ENCODE measurements around the gene LACRT.

LACRT gene

DNA sequence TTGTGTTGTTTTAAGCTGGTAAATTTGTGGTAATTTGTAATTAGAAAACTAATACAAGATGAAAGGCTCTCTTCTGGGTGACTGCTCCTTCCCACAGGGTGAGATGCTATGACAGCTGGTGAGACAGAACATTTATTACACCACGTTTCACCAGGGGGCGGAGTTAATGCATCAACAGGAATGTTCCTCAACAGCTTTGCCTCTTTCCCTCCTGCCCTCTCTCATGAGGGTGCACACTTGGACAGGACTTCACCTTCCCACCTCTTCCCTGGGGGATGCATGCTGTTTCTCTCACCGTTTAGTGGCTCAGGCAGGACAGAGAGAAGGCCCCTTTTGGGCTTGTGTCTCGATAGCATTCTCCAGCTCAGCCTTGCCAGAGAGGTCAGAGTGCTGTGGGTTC, 32.9 kb downstream of the LACRT start:
- no peaks in the 10 kb centered on the region for H3K36me3 ChIP-seq (ENCODE audit: insufficient read depth, insufficient read length, low read length)
- H3K4me1 ChIP-seq (ENCODE audit: insufficient read depth, insufficient read length) = no peaks in the 10 kb centered on the region
- TF ChIP-seq ZNF274 (IDR thresholded peaks at IDR 0.05; ENCODE audit: low read depth, low read length) = no peak
- TF ChIP-seq YY1 (IDR thresholded peaks at IDR 0.05; ENCODE audit: insufficient read depth, insufficient read length) = no peak
- no peak for TF ChIP-seq SUZ12 (IDR thresholded peaks at IDR 0.05; ENCODE audit: extremely low read depth, insufficient read depth, insufficient read length)
- peaks cover 9% of the 10 kb centered on the region; the same call in 1 of the 2 replicates for H3K9me3 ChIP-seq (ENCODE audit: insufficient read depth, low read length)
- H3K9ac ChIP-seq (ENCODE audit: insufficient read length, low read depth) = no peak overlapping the region
- H3K27me3 ChIP-seq (ENCODE audit: insufficient read depth, insufficient read length) = peaks cover 2% of the 10 kb centered on the region
- no peak overlapping the region for H3K4me3 ChIP-seq (ENCODE audit: insufficient read length, low read depth)
- DNase-seq (ENCODE audit: low read depth, low spot score) = no peak

DNA sequence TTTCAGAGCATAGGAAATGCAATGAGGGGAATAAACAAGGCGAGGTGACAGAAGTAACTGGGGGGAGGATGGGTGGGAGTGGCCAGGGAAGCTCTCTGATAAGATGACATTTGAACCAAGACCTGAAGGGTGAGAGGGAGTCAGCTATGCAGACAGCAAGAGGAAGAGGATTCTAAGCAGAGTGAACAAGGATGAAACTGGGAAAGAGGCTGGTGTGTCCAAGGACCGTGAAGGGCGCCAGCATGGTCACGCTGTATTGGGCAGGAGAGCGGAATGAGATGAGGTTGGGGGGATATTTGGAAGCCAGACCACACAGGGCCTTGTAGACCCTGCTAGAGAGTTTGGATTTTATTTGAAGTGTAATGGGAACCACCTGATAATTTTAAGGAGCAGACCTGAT, 35.7 kb downstream of the LACRT start:
- no peaks in the 10 kb centered on the region for H3K4me1 ChIP-seq (ENCODE audit: insufficient read depth, insufficient read length)
- TF ChIP-seq ZNF274 (IDR thresholded peaks at IDR 0.05; ENCODE audit: low read depth, low read length) (no peak), SUZ12 (IDR thresholded peaks at IDR 0.05; ENCODE audit: extremely low read depth, insufficient read depth, insufficient read length) (no peak), YY1 (IDR thresholded peaks at IDR 0.05; ENCODE audit: insufficient read depth, insufficient read length) (no peak)
- H3K27me3 ChIP-seq (ENCODE audit: insufficient read depth, insufficient read length) = peaks cover 5% of the 10 kb centered on the region
- no peak overlapping the region for H3K9ac ChIP-seq (ENCODE audit: insufficient read length, low read depth)
- H3K4me3 ChIP-seq (ENCODE audit: insufficient read length, low read depth) = no peak overlapping the region
- peaks cover 8% of the 10 kb centered on the region; the same call in 1 of the 2 replicates for H3K9me3 ChIP-seq (ENCODE audit: insufficient read depth, low read length)
- no peak for DNase-seq (ENCODE audit: low read depth, low spot score)
- H3K36me3 ChIP-seq (ENCODE audit: insufficient read depth, insufficient read length, low read length) = no peaks in the 10 kb centered on the region

DNA sequence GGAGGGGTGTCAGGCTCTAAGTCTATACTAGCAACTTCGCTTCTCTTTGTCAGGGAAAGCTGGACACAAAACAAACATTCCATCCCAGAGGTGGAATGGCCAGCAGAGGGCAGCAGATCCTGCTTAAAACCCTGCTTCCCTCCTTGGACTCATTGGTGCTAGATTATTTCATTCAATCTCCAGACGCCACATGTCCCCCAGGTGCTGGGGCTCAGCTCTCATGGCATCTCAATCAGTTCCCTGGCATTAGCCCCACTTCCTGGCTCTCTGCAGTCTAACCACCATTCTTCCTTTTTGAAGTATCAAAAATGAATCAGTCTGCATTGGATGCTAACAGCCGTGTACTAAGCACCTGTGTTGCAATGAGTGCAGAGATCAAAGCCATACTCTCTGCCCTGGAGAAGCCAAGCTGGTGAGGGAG, 38.2 kb downstream of the LACRT start:
- TF ChIP-seq ZNF274 (IDR thresholded peaks at IDR 0.05; ENCODE audit: low read depth, low read length) (no peak), SUZ12 (IDR thresholded peaks at IDR 0.05; ENCODE audit: extremely low read depth, insufficient read depth, insufficient read length) (no peak), YY1 (IDR thresholded peaks at IDR 0.05; ENCODE audit: insufficient read depth, insufficient read length) (no peak)
- no peak overlapping the region for H3K4me3 ChIP-seq (ENCODE audit: insufficient read length, low read depth)
- no peaks in the 10 kb centered on the region for H3K36me3 ChIP-seq (ENCODE audit: insufficient read depth, insufficient read length, low read length)
- H3K9ac ChIP-seq (ENCODE audit: insufficient read length, low read depth) = no peak overlapping the region
- no peaks in the 10 kb centered on the region for H3K9me3 ChIP-seq (ENCODE audit: insufficient read depth, low read length)
- peaks cover 3% of the 10 kb centered on the region for H3K4me1 ChIP-seq (ENCODE audit: insufficient read depth, insufficient read length)
- peaks cover 12% of the 10 kb centered on the region for H3K27me3 ChIP-seq (ENCODE audit: insufficient read depth, insufficient read length)
- peak; percentile 77 for DNase-seq (ENCODE audit: low read depth, low spot score)

DNA sequence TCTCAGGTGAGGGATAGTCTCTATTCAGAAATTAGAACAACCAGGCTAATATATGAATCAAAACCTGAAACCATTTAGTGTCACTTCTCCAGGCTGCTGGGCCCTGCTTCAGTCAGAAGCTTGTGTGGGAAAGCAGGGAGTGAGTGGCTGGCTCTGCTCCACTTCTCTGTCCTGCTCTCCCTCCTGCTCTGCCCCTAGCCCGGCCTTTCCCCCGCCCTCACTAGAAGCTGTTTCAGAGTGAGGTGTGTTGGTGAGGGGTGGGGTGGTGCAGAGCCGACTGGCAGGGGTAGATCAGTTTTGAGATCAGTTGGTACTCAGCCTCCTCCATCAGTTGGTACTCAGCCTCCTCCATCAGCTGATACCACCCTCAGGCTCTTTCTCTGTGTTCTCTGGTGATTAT, 39.2 kb downstream of the LACRT start:
- Histone ChIP-seq H3K4me1 (ENCODE audit: insufficient read depth, insufficient read length) (peaks cover 3% of the 10 kb centered on the region), H3K36me3 (ENCODE audit: insufficient read depth, insufficient read length, low read length) (no peaks in the 10 kb centered on the region), H3K4me3 (ENCODE audit: insufficient read length, low read depth) (no peak overlapping the region), H3K27me3 (ENCODE audit: insufficient read depth, insufficient read length) (peaks cover 12% of the 10 kb centered on the region), H3K9ac (ENCODE audit: insufficient read length, low read depth) (no peak overlapping the region), H3K9me3 (ENCODE audit: insufficient read depth, low read length) (no peaks in the 10 kb centered on the region)
- TF ChIP-seq ZNF274 (IDR thresholded peaks at IDR 0.05; ENCODE audit: low read depth, low read length) (no peak), SUZ12 (IDR thresholded peaks at IDR 0.05; ENCODE audit: extremely low read depth, insufficient read depth, insufficient read length) (no peak), YY1 (IDR thresholded peaks at IDR 0.05; ENCODE audit: insufficient read depth, insufficient read length) (no peak)
- no peak for DNase-seq (ENCODE audit: low read depth, low spot score)

DNA sequence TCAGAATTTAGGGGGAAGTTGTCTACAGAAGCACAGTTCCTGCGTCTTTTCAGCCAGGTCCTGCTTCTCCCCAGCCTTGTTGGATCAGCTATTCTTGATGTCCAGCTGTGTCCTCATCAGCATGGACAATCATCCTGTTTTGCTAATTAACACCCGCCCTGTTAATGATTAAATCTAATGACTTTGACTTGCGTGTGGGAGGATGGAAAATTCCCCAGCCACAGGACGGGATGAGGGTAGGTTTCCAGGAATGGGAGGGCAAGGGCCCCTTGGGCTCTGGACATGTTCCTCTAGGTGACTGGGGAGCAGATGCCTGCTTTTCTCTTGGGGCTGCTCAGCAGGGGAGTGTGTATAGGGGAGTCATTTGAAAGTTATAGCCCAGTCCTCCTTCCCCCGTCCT, 41.0 kb downstream of the LACRT start:
- Histone ChIP-seq H3K36me3 (ENCODE audit: insufficient read depth, insufficient read length, low read length) (no peaks in the 10 kb centered on the region), H3K27me3 (ENCODE audit: insufficient read depth, insufficient read length) (peaks cover 18% of the 10 kb centered on the region), H3K4me3 (ENCODE audit: insufficient read length, low read depth) (no peak overlapping the region), H3K9me3 (ENCODE audit: insufficient read depth, low read length) (no peaks in the 10 kb centered on the region), H3K9ac (ENCODE audit: insufficient read length, low read depth) (no peak overlapping the region), H3K4me1 (ENCODE audit: insufficient read depth, insufficient read length) (peaks cover 7% of the 10 kb centered on the region)
- no peak for DNase-seq (ENCODE audit: low read depth, low spot score)
- no peak for TF ChIP-seq YY1 (IDR thresholded peaks at IDR 0.05; ENCODE audit: insufficient read depth, insufficient read length)
- TF ChIP-seq ZNF274 (IDR thresholded peaks at IDR 0.05; ENCODE audit: low read depth, low read length) = no peak
- no peak for TF ChIP-seq SUZ12 (IDR thresholded peaks at IDR 0.05; ENCODE audit: extremely low read depth, insufficient read depth, insufficient read length)

DNA sequence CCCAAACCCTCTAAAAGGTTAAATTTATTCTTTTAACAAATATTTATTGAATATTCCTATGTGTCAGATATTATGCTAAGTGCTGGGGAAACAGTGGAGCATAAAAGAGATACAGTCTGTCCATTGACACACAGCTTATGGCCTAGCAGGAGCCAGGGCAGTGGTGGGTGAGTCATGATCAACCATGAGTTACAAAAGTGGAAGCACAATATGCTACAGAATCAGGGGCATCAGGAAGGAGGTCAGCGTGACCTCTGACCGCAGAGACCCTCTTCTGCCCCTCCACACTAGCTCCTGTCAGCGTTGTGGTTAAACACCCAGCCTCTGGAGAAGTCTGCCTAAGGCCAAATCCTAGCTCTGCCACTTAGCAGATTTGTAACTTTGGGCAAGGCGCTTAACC, 41.6 kb downstream of the LACRT start:
- no peak for TF ChIP-seq YY1 (IDR thresholded peaks at IDR 0.05; ENCODE audit: insufficient read depth, insufficient read length)
- TF ChIP-seq ZNF274 (IDR thresholded peaks at IDR 0.05; ENCODE audit: low read depth, low read length) = no peak
- TF ChIP-seq SUZ12 (IDR thresholded peaks at IDR 0.05; ENCODE audit: extremely low read depth, insufficient read depth, insufficient read length) = no peak
- no peak for DNase-seq (ENCODE audit: low read depth, low spot score)
- Histone ChIP-seq H3K9me3 (ENCODE audit: insufficient read depth, low read length) (no peaks in the 10 kb centered on the region), H3K9ac (ENCODE audit: insufficient read length, low read depth) (no peak overlapping the region), H3K27me3 (ENCODE audit: insufficient read depth, insufficient read length) (peaks cover 18% of the 10 kb centered on the region), H3K36me3 (ENCODE audit: insufficient read depth, insufficient read length, low read length) (no peaks in the 10 kb centered on the region), H3K4me3 (ENCODE audit: insufficient read length, low read depth) (no peak overlapping the region), H3K4me1 (ENCODE audit: insufficient read depth, insufficient read length) (peaks cover 7% of the 10 kb centered on the region)

DNA sequence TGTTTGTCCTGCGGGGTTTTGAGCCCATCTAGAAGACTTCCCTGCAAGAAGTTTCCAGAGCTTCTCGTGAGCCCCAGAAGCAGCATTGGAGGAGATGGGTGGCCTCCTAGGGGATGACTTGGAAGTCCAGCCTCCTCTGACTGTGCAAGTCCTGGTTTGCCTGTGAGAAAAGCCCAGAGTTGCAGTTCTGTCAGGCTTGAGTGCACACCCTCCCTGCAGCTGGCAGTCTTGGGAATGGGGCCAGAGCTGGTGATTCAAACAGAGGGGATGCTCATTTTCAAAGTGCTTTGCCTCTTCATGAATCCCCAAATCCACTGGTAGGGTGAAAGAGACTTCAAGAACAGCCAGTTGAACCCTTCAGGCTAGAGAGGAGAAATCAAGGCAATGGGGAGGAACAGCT, 42.4 kb downstream of the LACRT start:
- Histone ChIP-seq H3K27me3 (ENCODE audit: insufficient read depth, insufficient read length) (peaks cover 22% of the 10 kb centered on the region), H3K9ac (ENCODE audit: insufficient read length, low read depth) (no peak overlapping the region), H3K4me1 (ENCODE audit: insufficient read depth, insufficient read length) (peaks cover 10% of the 10 kb centered on the region), H3K36me3 (ENCODE audit: insufficient read depth, insufficient read length, low read length) (no peaks in the 10 kb centered on the region), H3K4me3 (ENCODE audit: insufficient read length, low read depth) (no peak overlapping the region), H3K9me3 (ENCODE audit: insufficient read depth, low read length) (no peaks in the 10 kb centered on the region)
- DNase-seq (ENCODE audit: low read depth, low spot score) = no peak
- TF ChIP-seq SUZ12 (IDR thresholded peaks at IDR 0.05; ENCODE audit: extremely low read depth, insufficient read depth, insufficient read length) (no peak), YY1 (IDR thresholded peaks at IDR 0.05; ENCODE audit: insufficient read depth, insufficient read length) (no peak)

Measured in NT2/D1 (cell line).